ENCODE measurements around the gene SLC26A9.

The SLC26A9 gene

DNA sequence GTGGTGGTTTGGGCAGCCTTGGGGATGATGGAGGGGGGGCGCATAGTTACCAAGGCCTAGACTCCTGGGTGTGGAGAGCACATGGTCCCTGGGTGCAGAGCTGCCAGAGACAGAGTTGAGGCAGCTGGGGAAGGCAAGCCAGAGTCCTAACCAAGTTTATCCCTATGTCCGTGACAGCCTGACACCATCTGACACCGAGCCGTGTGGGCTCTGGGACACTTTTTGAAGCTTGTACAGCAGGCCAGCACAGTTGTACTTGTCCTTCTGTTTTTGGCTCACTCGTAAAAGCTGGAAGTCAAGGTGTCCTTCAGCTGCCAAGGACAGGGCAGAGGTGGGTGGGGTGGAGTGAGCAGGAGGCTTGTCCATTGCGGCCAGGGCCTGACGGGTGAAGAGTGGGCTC is 28.5 kb downstream of the SLC26A9 start:
- H4K20me1 ChIP-seq (ENCODE audit: insufficient read depth, low read length): no peaks in the 10 kb centered on the region
- no peaks in the 10 kb centered on the region for H3K79me2 ChIP-seq (ENCODE audit: low read length)
- no peaks in the 10 kb centered on the region for H3K4me1 ChIP-seq (ENCODE audit: low read length)
- no peaks in the 10 kb centered on the region for H3F3A ChIP-seq (ENCODE audit: insufficient read depth, low read length)
- no peak overlapping the region for H3K9ac ChIP-seq (ENCODE audit: low read length)
- H3K27me3 ChIP-seq (replicated peaks; ENCODE audit: insufficient read depth, low read length): no peaks in the 10 kb centered on the region
- H3K4me2 ChIP-seq (ENCODE audit: low read depth, low read length): no peak overlapping the region
- no peaks in the 10 kb centered on the region for H3K9me3 ChIP-seq (replicated peaks; ENCODE audit: insufficient read depth, low read length)
- no peak overlapping the region for H2AFZ ChIP-seq (ENCODE audit: low read length)
- DNase-seq: no peak
- H3K27ac ChIP-seq (ENCODE audit: low read length): no peak overlapping the region
- H3K36me3 ChIP-seq (replicated peaks; ENCODE audit: insufficient read depth, low read length): no peaks in the 10 kb centered on the region
- H3K9me2 ChIP-seq (replicated peaks; ENCODE audit: insufficient read depth, low read length): no peaks in the 10 kb centered on the region
- no peak overlapping the region for H3K4me3 ChIP-seq (ENCODE audit: low read length)
- TF ChIP-seq EZH2 (optimal IDR thresholded peaks at IDR 0.05; ENCODE audit: low read depth, low read length): no peak
- TF ChIP-seq EZH2phosphoT487 (IDR thresholded peaks at IDR 0.05; ENCODE audit: low read length): no peak
- TF ChIP-seq, protein P1, sequence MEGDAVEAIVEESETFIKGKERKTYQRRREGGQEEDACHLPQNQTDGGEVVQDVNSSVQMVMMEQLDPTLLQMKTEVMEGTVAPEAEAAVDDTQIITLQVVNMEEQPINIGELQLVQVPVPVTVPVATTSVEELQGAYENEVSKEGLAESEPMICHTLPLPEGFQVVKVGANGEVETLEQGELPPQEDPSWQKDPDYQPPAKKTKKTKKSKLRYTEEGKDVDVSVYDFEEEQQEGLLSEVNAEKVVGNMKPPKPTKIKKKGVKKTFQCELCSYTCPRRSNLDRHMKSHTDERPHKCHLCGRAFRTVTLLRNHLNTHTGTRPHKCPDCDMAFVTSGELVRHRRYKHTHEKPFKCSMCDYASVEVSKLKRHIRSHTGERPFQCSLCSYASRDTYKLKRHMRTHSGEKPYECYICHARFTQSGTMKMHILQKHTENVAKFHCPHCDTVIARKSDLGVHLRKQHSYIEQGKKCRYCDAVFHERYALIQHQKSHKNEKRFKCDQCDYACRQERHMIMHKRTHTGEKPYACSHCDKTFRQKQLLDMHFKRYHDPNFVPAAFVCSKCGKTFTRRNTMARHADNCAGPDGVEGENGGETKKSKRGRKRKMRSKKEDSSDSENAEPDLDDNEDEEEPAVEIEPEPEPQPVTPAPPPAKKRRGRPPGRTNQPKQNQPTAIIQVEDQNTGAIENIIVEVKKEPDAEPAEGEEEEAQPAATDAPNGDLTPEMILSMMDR (IDR thresholded peaks at IDR 0.05; ENCODE audit: low read length): no peak

DNA sequence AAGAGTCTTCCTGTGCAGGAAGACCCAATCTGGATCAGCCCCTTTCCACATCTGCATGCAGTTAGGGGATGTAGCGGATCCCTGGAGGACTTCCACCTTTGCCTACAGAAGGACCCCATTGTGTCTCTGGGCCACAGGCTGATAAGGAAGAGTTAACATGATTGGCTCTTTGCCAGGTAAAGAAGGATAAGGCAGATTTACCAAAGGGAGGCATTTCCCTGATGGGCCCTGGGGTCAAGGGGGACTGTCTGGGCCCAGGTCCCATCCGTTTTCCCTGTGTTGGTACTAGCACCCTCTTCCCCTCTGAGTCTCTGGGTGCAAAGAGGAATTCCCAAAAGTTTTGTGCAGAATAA is 29.1 kb downstream of the SLC26A9 start:
- no peak overlapping the region for H3K4me2 ChIP-seq (ENCODE audit: low read depth, low read length)
- H4K20me1 ChIP-seq (ENCODE audit: insufficient read depth, low read length): no peaks in the 10 kb centered on the region
- H2AFZ ChIP-seq (ENCODE audit: low read length): no peak overlapping the region
- H3F3A ChIP-seq (ENCODE audit: insufficient read depth, low read length): no peaks in the 10 kb centered on the region
- no peaks in the 10 kb centered on the region for H3K79me2 ChIP-seq (ENCODE audit: low read length)
- TF ChIP-seq EZH2phosphoT487 (IDR thresholded peaks at IDR 0.05; ENCODE audit: low read length) (no peak), EZH2 (optimal IDR thresholded peaks at IDR 0.05; ENCODE audit: low read depth, low read length) (no peak)
- TF ChIP-seq, protein P1 (IDR thresholded peaks at IDR 0.05; ENCODE audit: low read length): no peak
- H3K9ac ChIP-seq (ENCODE audit: low read length): no peak overlapping the region
- H3K9me3 ChIP-seq (replicated peaks; ENCODE audit: insufficient read depth, low read length): no peaks in the 10 kb centered on the region
- no peaks in the 10 kb centered on the region for H3K27me3 ChIP-seq (replicated peaks; ENCODE audit: insufficient read depth, low read length)
- H3K27ac ChIP-seq (ENCODE audit: low read length): no peak overlapping the region
- no peak overlapping the region for H3K4me3 ChIP-seq (ENCODE audit: low read length)
- no peaks in the 10 kb centered on the region for H3K36me3 ChIP-seq (replicated peaks; ENCODE audit: insufficient read depth, low read length)
- no peak for DNase-seq
- no peaks in the 10 kb centered on the region for H3K4me1 ChIP-seq (ENCODE audit: low read length)
- H3K9me2 ChIP-seq (replicated peaks; ENCODE audit: insufficient read depth, low read length): no peaks in the 10 kb centered on the region

DNA sequence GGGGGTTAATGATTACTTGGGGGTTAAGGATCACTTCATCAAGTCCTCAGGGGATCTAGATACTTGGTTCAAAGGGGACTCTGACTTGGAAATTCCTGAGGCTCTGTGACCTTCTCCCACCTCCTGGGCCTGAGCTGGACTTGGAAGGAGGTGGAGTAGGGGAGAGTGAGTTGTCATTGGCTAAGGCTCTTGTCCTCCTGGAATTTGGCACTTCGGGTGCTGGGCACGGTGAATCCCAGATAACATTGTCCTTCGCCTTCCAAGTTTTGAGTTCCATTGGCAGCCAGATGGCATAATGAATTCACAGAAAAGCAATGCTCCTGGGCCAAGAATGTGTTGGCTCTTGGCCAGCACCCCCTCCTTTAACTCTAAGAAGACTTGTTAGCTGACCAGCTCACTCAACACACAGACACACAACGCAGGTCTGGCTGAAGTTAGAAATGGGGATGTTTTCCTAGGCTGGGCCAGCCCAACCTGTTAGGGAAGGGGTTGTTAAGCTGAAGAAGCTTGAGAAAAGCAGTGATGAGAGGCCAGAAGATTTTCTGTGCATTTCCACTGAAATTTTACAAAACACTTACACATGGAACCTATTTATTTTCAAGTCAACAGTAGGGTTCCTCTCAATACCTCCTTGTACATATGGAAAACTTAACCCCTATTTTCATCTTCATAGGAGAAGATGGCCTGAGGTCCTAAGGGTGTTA is 29.7 kb downstream of the SLC26A9 start:
- Histone ChIP-seq H3K36me3 (replicated peaks; ENCODE audit: insufficient read depth, low read length) (no peaks in the 10 kb centered on the region), H3F3A (ENCODE audit: insufficient read depth, low read length) (no peaks in the 10 kb centered on the region), H3K27ac (ENCODE audit: low read length) (no peak overlapping the region), H3K9me3 (replicated peaks; ENCODE audit: insufficient read depth, low read length) (no peaks in the 10 kb centered on the region), H3K4me1 (ENCODE audit: low read length) (no peaks in the 10 kb centered on the region), H4K20me1 (ENCODE audit: insufficient read depth, low read length) (no peaks in the 10 kb centered on the region), H3K27me3 (replicated peaks; ENCODE audit: insufficient read depth, low read length) (no peaks in the 10 kb centered on the region), H3K4me2 (ENCODE audit: low read depth, low read length) (no peak overlapping the region), H3K79me2 (ENCODE audit: low read length) (no peaks in the 10 kb centered on the region), H3K9ac (ENCODE audit: low read length) (no peak overlapping the region), H2AFZ (ENCODE audit: low read length) (no peak overlapping the region), H3K4me3 (ENCODE audit: low read length) (no peak overlapping the region), H3K9me2 (replicated peaks; ENCODE audit: insufficient read depth, low read length) (no peaks in the 10 kb centered on the region)
- TF ChIP-seq, protein P1 (IDR thresholded peaks at IDR 0.05; ENCODE audit: low read length): no peak
- TF ChIP-seq EZH2 (optimal IDR thresholded peaks at IDR 0.05; ENCODE audit: low read depth, low read length) (no peak), EZH2phosphoT487 (IDR thresholded peaks at IDR 0.05; ENCODE audit: low read length) (no peak)
- no peak for DNase-seq

Measured in MM.1S (cell line).